ENCODE measurements around the gene PPP4R2. TPM values are rescaled to one million over a fixed set of nuclear protein-coding genes. Genes with fewer than 3 reads are reported as not detected.

Gene PPP4R2
- total RNA-seq, 5 donors from 2014 or later (not counting 1 experiment from before 2014, with no cell fraction given) = 53.3 to 70.6 (median 61.3) TPM

- H3K36me3 ChIP-seq (ENCODE audit: control insufficient read depth in 2 of 2, extremely low read depth in 1 of 2, insufficient read depth in 1 of 2, low read length in 1 of 2) = no peaks in the 10 kb centered on the region
- Mint-ChIP-seq H3K36me3 (peaks cover 3% of the 10 kb centered on the region), H3K4me3 (no peak overlapping the region), H3K9me3 (peaks cover 0 to 11% (median 7%) of the 10 kb centered on the region in 3 donors), H3K27ac (no peak overlapping the region), H3K27me3 (peaks cover 0 to 9% of the 10 kb centered on the region in 2 donors), H3K4me1 (no peaks in the 10 kb centered on the region)
- no peak for DNase-seq
- ATAC-seq (replicated peaks in 1 of 4) = no peak
- no peak overlapping the region for H3K4me3 ChIP-seq (ENCODE audit: control insufficient read depth in 1 of 2, extremely low read depth in 1 of 2, low read length in 1 of 2)
- POLR2A ChIA-PET = no interaction called here
- peaks cover 0 to 9% of the 10 kb centered on the region in 2 experiments for H3K27me3 ChIP-seq (replicated peaks in 1 of 2; ENCODE audit: control insufficient read depth in 2 of 2, extremely low read depth in 1 of 2, insufficient read depth in 2 of 2, low read length in 1 of 2)
- no peak overlapping the region for H3K27ac ChIP-seq (ENCODE audit: low read length)
- CTCF ChIA-PET = interaction anchor here in 1 of 2 donors (1.1 kb wide), 1 partner anchor 45 kb away, joined by 15 read pairs; no protein-coding TSS in a partner anchor
- no peaks in the 10 kb centered on the region for H3K4me1 ChIP-seq (ENCODE audit: control insufficient read depth in 1 of 2, extremely low read depth in 1 of 2, insufficient read depth in 2 of 2, low read length in 2 of 2)
- H3K9me3 ChIP-seq = no peaks in the 10 kb centered on the region
- no CpG with 5 or more reads among the region's 1 CpG for WGBS (ENCODE audit: insufficient coverage)
These were observed 11.0 kb upstream of the PPP4R2 start for GRCh38 chr3:72985576-72985975.

GRCh38 chr3:72990701-72991395, 5.8 kb upstream of the PPP4R2 start:
- Histone ChIP-seq H3K4me3 (ENCODE audit: control insufficient read depth in 1 of 2, extremely low read depth in 1 of 2, low read length in 1 of 2) (no peak overlapping the region), H3K36me3 (ENCODE audit: control insufficient read depth in 2 of 2, extremely low read depth in 1 of 2, insufficient read depth in 1 of 2, low read length in 1 of 2) (no peaks in the 10 kb centered on the region), H3K9me3 (no peaks in the 10 kb centered on the region), H3K27me3 (replicated peaks in 1 of 2; ENCODE audit: control insufficient read depth in 2 of 2, extremely low read depth in 1 of 2, insufficient read depth in 2 of 2, low read length in 1 of 2) (peaks cover 0 to 3% of the 10 kb centered on the region in 2 experiments), H3K4me1 (ENCODE audit: control insufficient read depth in 1 of 2, extremely low read depth in 1 of 2, insufficient read depth in 2 of 2, low read length in 2 of 2) (peaks cover 0 to 2% of the 10 kb centered on the region in 2 experiments), H3K27ac (ENCODE audit: low read length) (no peak overlapping the region)
- WGBS (ENCODE audit: insufficient coverage) = 85% methylated on average over 1 of the region's 5 CpGs
- CTCF ChIA-PET = interaction anchor here in 1 of 2 donors (0.5 kb wide), 1 partner anchor 55 kb away, joined by 3 read pairs; no protein-coding TSS in a partner anchor
- peak overlapping the region in 1 of 2 donors; percentile 52 for H3K27ac Mint-ChIP-seq
- peaks cover 3% of the 10 kb centered on the region for H3K36me3 Mint-ChIP-seq
- H3K9me3 Mint-ChIP-seq = peaks cover 0 to 4% (median 3%) of the 10 kb centered on the region in 3 donors
- H3K4me1 Mint-ChIP-seq = peaks cover 0 to 2% (median 2%) of the 10 kb centered on the region in 3 donors
- H3K27me3 Mint-ChIP-seq = no peaks in the 10 kb centered on the region
- no peak overlapping the region for H3K4me3 Mint-ChIP-seq
- POLR2A ChIA-PET = no interaction called here
- DNase-seq = no peak
- no peak for ATAC-seq (replicated peaks in 1 of 4)

DNA sequence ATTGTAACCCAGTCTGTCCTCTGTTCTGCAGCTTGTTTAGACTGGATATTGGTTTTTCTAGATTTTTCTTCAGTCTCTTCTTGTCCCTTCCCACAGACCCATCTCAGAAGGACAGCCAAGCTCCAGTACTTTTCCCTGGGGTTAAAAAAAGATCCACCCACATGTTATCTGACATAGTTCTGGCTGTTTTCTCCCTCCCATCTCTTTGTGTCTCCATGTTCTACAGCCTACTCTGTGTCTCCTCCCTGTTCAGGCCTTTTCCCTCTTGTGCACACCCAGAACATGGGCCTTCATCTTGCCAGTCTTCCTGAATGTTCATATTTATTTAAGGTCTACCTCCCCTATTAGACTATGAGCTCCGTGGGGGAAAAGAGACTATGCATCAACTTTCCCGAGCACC, 5.1 kb upstream of the PPP4R2 start:
- peaks cover 2 to 9% of the 10 kb centered on the region in 2 experiments for H3K4me1 ChIP-seq (ENCODE audit: control insufficient read depth in 1 of 2, extremely low read depth in 1 of 2, insufficient read depth in 2 of 2, low read length in 2 of 2)
- Mint-ChIP-seq H3K9me3 (no peaks in the 10 kb centered on the region), H3K36me3 (no peaks in the 10 kb centered on the region), H3K27me3 (no peaks in the 10 kb centered on the region), H3K4me1 (peaks cover 0 to 5% (median 4%) of the 10 kb centered on the region in 3 donors), H3K4me3 (no peak overlapping the region), H3K27ac (no peak overlapping the region)
- H3K36me3 ChIP-seq (ENCODE audit: control insufficient read depth in 2 of 2, extremely low read depth in 1 of 2, insufficient read depth in 1 of 2, low read length in 1 of 2) = no peaks in the 10 kb centered on the region
- no peaks in the 10 kb centered on the region for H3K9me3 ChIP-seq
- CTCF ChIA-PET = no interaction called here
- DNase-seq (no peak), ATAC-seq (replicated peaks in 1 of 4) (no peak)
- peaks cover 0 to 1% of the 10 kb centered on the region in 2 experiments for H3K27me3 ChIP-seq (replicated peaks in 1 of 2; ENCODE audit: control insufficient read depth in 2 of 2, extremely low read depth in 1 of 2, insufficient read depth in 2 of 2, low read length in 1 of 2)
- POLR2A ChIA-PET = no interaction called here
- H3K4me3 ChIP-seq (ENCODE audit: control insufficient read depth in 1 of 2, extremely low read depth in 1 of 2, low read length in 1 of 2) = no peak overlapping the region
- WGBS (ENCODE audit: insufficient coverage) = 100% methylated on average over 1 of the region's 2 CpGs
- H3K27ac ChIP-seq (ENCODE audit: low read length) = no peak overlapping the region

- POLR2A ChIA-PET = no interaction called here
- Histone ChIP-seq H3K36me3 (ENCODE audit: control insufficient read depth in 2 of 2, extremely low read depth in 1 of 2, insufficient read depth in 1 of 2, low read length in 1 of 2) (peaks cover 0 to 2% of the 10 kb centered on the region in 2 donors), H3K4me1 (ENCODE audit: control insufficient read depth in 1 of 2, extremely low read depth in 1 of 2, insufficient read depth in 2 of 2, low read length in 2 of 2) (peaks cover 9 to 10% of the 10 kb centered on the region in 2 experiments), H3K27ac (ENCODE audit: low read length) (no peak overlapping the region), H3K27me3 (replicated peaks in 1 of 2; ENCODE audit: control insufficient read depth in 2 of 2, extremely low read depth in 1 of 2, insufficient read depth in 2 of 2, low read length in 1 of 2) (no peaks in the 10 kb centered on the region), H3K4me3 (ENCODE audit: control insufficient read depth in 1 of 2, extremely low read depth in 1 of 2, low read length in 1 of 2) (no peak overlapping the region), H3K9me3 (no peaks in the 10 kb centered on the region)
- ATAC-seq (replicated peaks in 1 of 4) (no peak), DNase-seq (no peak)
- Mint-ChIP-seq H3K36me3 (peaks cover 2% of the 10 kb centered on the region), H3K27ac (no peak overlapping the region), H3K27me3 (no peaks in the 10 kb centered on the region), H3K4me1 (peaks cover 11 to 13% (median 12%) of the 10 kb centered on the region in 3 donors), H3K4me3 (no peak overlapping the region), H3K9me3 (no peaks in the 10 kb centered on the region)
- WGBS (ENCODE audit: insufficient coverage) = 83% methylated on average over 1 of the region's 6 CpGs
- CTCF ChIA-PET = interaction anchor here in 1 of 2 donors (1.0 kb wide), 1 partner anchor 142 kb away, joined by 3 read pairs; no protein-coding TSS in a partner anchor
These were observed 3.2 kb upstream of the PPP4R2 start for GRCh38 chr3:72993391-72993790.

- ATAC-seq (replicated peaks in 1 of 4) (no peak), DNase-seq (no peak)
- peak overlapping the region; percentile 34 to 69 (median 50) for H3K4me3 Mint-ChIP-seq
- Histone ChIP-seq H3K9me3 (no peaks in the 10 kb centered on the region), H3K36me3 (ENCODE audit: control insufficient read depth in 2 of 2, extremely low read depth in 1 of 2, insufficient read depth in 1 of 2, low read length in 1 of 2) (peaks cover 0 to 9% of the 10 kb centered on the region in 2 donors), H3K4me1 (ENCODE audit: control insufficient read depth in 1 of 2, extremely low read depth in 1 of 2, insufficient read depth in 2 of 2, low read length in 2 of 2) (peaks cover 17 to 26% of the 10 kb centered on the region in 2 experiments), H3K27me3 (replicated peaks in 1 of 2; ENCODE audit: control insufficient read depth in 2 of 2, extremely low read depth in 1 of 2, insufficient read depth in 2 of 2, low read length in 1 of 2) (no peaks in the 10 kb centered on the region), H3K4me3 (ENCODE audit: control insufficient read depth in 1 of 2, extremely low read depth in 1 of 2, low read length in 1 of 2) (no peak overlapping the region), H3K27ac (ENCODE audit: low read length) (no peak overlapping the region)
- 100% methylated on average over 2 of the region's 10 CpGs for WGBS (ENCODE audit: insufficient coverage)
- H3K4me1 Mint-ChIP-seq = peaks cover 27 to 33% (median 31%) of the 10 kb centered on the region in 3 donors
- H3K27ac Mint-ChIP-seq = peak overlapping the region in 1 of 2 donors; percentile 57
- peaks cover 12% of the 10 kb centered on the region for H3K36me3 Mint-ChIP-seq
- CTCF ChIA-PET = interaction anchor here (0.9 to 5.2 kb wide), 4 partner anchors 52 to 603 kb away, joined by 3 to 30 read pairs (median 4); no protein-coding TSS in a partner anchor
- H3K9me3 Mint-ChIP-seq = no peaks in the 10 kb centered on the region
- POLR2A ChIA-PET = interaction anchor here (0.7 to 0.9 kb wide), 2 partner anchors 39 to 61 kb away, joined by 5 to 10 read pairs; no protein-coding TSS in a partner anchor
- H3K27me3 Mint-ChIP-seq = no peaks in the 10 kb centered on the region
These were observed 1.3 kb upstream of the PPP4R2 start for GRCh38 chr3:72995337-72995736.

DNA sequence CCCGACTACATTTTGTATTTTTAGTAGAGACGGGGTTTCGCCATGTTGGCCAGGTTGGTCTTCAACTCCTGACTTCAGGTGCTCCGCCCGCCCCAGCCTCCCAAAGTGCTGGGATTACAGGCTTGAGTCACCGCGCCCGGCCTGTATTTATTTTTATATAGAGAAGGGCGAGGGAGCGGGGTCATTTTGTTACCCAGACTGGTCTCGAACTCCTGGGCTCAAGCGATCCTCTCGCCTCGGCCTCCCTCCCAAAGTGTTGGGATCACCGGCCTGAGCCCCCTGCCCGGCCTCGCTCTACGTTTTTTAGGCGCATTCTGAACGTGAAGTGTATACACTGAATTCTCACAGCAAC, 514 bp upstream of the PPP4R2 start:
- peaks cover 18 to 31% of the 10 kb centered on the region in 2 experiments for H3K4me1 ChIP-seq (ENCODE audit: control insufficient read depth in 1 of 2, extremely low read depth in 1 of 2, insufficient read depth in 2 of 2, low read length in 2 of 2)
- no peak for ATAC-seq (replicated peaks in 1 of 4)
- peak overlapping the region; percentile 76 to 89 for H3K27ac Mint-ChIP-seq
- peaks cover 18% of the 10 kb centered on the region for H3K36me3 Mint-ChIP-seq
- peak in 2 of 35 experiments; percentile 2 to 3 for DNase-seq
- H3K4me3 Mint-ChIP-seq = peak overlapping the region; percentile 83 to 89 (median 88)
- no peaks in the 10 kb centered on the region for H3K9me3 Mint-ChIP-seq
- peaks cover 0 to 12% of the 10 kb centered on the region in 2 donors for H3K36me3 ChIP-seq (ENCODE audit: control insufficient read depth in 2 of 2, extremely low read depth in 1 of 2, insufficient read depth in 1 of 2, low read length in 1 of 2)
- H3K27ac ChIP-seq (ENCODE audit: low read length) = peak overlapping the region; percentile 85
- H3K9me3 ChIP-seq = no peaks in the 10 kb centered on the region
- H3K27me3 Mint-ChIP-seq = no peaks in the 10 kb centered on the region
- POLR2A ChIA-PET = no interaction called here
- 98% methylated on average over 12 of the region's 20 CpGs for WGBS (ENCODE audit: insufficient coverage)
- CTCF ChIA-PET = interaction anchor here (1.0 to 5.2 kb wide), 2 partner anchors 53 to 59 kb away, joined by 4 to 30 read pairs; no protein-coding TSS in a partner anchor
- H3K4me1 Mint-ChIP-seq = peaks cover 34 to 40% (median 39%) of the 10 kb centered on the region in 3 donors
- H3K27me3 ChIP-seq (replicated peaks in 1 of 2; ENCODE audit: control insufficient read depth in 2 of 2, extremely low read depth in 1 of 2, insufficient read depth in 2 of 2, low read length in 1 of 2) = no peaks in the 10 kb centered on the region
- H3K4me3 ChIP-seq (ENCODE audit: control insufficient read depth in 1 of 2, extremely low read depth in 1 of 2, low read length in 1 of 2) = peak overlapping the region in 1 of 2 donors; percentile 82

Data from T-cell (primary cell).